ENCODE data around the gene PRKCH. TPM values are rescaled to one million over a fixed set of nuclear protein-coding genes. Genes with fewer than 3 reads are reported as not detected.

PRKCH gene
- total and polyA plus RNA-seq, 7 experiments from 2014 or later, result 191 to 359 (median 314) TPM

DNA sequence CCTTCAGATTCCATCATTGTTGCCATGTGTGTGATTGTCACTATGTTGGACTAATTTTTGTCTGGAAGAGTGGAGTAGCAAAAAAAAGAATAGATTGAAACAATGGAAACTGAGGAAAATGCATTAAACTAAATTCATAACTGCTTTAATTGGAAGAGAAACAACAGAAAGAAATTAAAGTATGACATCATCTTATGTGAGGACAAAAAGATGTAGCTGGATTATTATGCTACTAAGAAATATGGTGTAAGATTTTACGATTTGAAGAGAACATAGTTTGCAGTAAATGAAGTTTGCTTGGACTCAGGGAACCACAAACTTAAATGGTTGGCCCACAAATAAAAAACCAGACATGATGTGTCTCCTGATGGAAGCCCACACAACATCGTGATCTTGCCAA lies 76.8 kb downstream of the PRKCH start:
- peak overlapping the region; percentile 7 to 68 (median 52) for H3K4me3 Mint-ChIP-seq
- peaks cover 84 to 89% of the 10 kb centered on the region in 2 donors for H3K4me1 ChIP-seq (ENCODE audit: control insufficient read depth in 2 of 2, insufficient read depth in 2 of 2, low read length in 2 of 2)
- POLR2A ChIA-PET, result interaction anchor here (0.6 to 3.0 kb wide), 8 partner anchors 10 to 379 kb away, joined by 3 to 13 read pairs (median 4); partner anchors contain the start of gene PRKCH
- ATAC-seq, result no peak
- H3K27ac ChIP-seq (ENCODE audit: low read depth, low read length), result peak overlapping the region; percentile 53
- H3K4me3 ChIP-seq (ENCODE audit: low read length), result peak overlapping the region; percentile 1
- intact Hi-C loops (cut with micrococcal nuclease), result no loop called here
- peaks cover 0 to 47% (median 6%) of the 10 kb centered on the region in 5 donors for H3K36me3 Mint-ChIP-seq
- peaks cover 0 to 91% (median 71%) of the 10 kb centered on the region in 7 donors for H3K4me1 Mint-ChIP-seq
- H3K27me3 Mint-ChIP-seq, result no peaks in the 10 kb centered on the region
- H3K9me3 ChIP-seq (ENCODE audit: control insufficient read depth in 2 of 3, low read length in 3 of 3), result no peaks in the 10 kb centered on the region
- H3K36me3 ChIP-seq (ENCODE audit: control insufficient read depth in 2 of 3, insufficient read depth in 3 of 3, low read length in 3 of 3), result peaks cover 0 to 2% (median 0%) of the 10 kb centered on the region in 3 experiments
- no peak for DNase-seq
- no peaks in the 10 kb centered on the region for H3K27me3 ChIP-seq (ENCODE audit: control insufficient read depth in 2 of 2, insufficient read depth in 2 of 2, low read length in 2 of 2)
- H3K27ac Mint-ChIP-seq, result peak overlapping the region in 7 of 9 donors; percentile 44 to 94 (median 81)
- CTCF ChIA-PET, result interaction anchor here (0.6 kb wide), 1 partner anchor 404 kb away, joined by 3 read pairs; no protein-coding TSS in a partner anchor
- no peaks in the 10 kb centered on the region for H3K9me3 Mint-ChIP-seq

DNA sequence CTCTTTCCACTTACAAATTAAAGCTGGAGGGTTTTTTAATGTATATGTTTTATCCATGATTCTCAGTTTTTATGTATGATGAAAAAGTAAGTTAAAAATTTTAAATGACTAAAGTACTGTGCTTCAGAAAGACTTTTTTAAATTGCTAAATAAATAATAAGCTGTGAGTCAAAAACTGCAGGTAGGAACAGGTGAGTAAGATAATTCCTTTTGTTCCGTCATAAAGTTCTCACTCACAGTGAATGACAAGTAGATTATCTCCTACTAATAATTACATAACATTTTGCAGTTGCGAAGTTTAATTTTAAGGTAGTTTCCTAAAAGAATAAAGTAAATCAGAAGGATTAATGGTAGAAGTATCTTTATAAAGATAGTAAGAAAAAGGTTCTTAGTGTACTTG lies 78.0 kb downstream of the PRKCH start:
- intact Hi-C loops (cut with micrococcal nuclease), result loop anchor here in 1 of 2 donors (1.0 kb wide), 1 partner anchor 8 kb away; no protein-coding TSS in a partner anchor
- H3K9me3 Mint-ChIP-seq, result no peaks in the 10 kb centered on the region
- Histone ChIP-seq H3K4me1 (ENCODE audit: control insufficient read depth in 2 of 2, insufficient read depth in 2 of 2, low read length in 2 of 2) (peaks cover 82 to 88% of the 10 kb centered on the region in 2 donors), H3K4me3 (ENCODE audit: low read length) (no peak overlapping the region), H3K27me3 (ENCODE audit: control insufficient read depth in 2 of 2, insufficient read depth in 2 of 2, low read length in 2 of 2) (no peaks in the 10 kb centered on the region), H3K9me3 (ENCODE audit: control insufficient read depth in 2 of 3, low read length in 3 of 3) (no peaks in the 10 kb centered on the region), H3K27ac (ENCODE audit: low read depth, low read length) (peak overlapping the region; percentile 29), H3K36me3 (ENCODE audit: control insufficient read depth in 2 of 3, insufficient read depth in 3 of 3, low read length in 3 of 3) (no peaks in the 10 kb centered on the region)
- peaks cover 0 to 39% (median 6%) of the 10 kb centered on the region in 5 donors for H3K36me3 Mint-ChIP-seq
- CTCF ChIA-PET, result no interaction called here
- POLR2A ChIA-PET, result interaction anchor here (0.8 to 3.0 kb wide), 9 partner anchors 11 to 65 kb away, joined by 3 to 13 read pairs (median 4); no protein-coding TSS in a partner anchor
- peaks cover 0 to 91% (median 73%) of the 10 kb centered on the region in 7 donors for H3K4me1 Mint-ChIP-seq
- peak overlapping the region in 6 of 10 donors; percentile 13 to 66 (median 46) for H3K4me3 Mint-ChIP-seq
- H3K27me3 Mint-ChIP-seq, result no peaks in the 10 kb centered on the region
- ATAC-seq (no peak), DNase-seq (no peak)
- peak overlapping the region in 7 of 9 donors; percentile 44 to 94 (median 83) for H3K27ac Mint-ChIP-seq

DNA sequence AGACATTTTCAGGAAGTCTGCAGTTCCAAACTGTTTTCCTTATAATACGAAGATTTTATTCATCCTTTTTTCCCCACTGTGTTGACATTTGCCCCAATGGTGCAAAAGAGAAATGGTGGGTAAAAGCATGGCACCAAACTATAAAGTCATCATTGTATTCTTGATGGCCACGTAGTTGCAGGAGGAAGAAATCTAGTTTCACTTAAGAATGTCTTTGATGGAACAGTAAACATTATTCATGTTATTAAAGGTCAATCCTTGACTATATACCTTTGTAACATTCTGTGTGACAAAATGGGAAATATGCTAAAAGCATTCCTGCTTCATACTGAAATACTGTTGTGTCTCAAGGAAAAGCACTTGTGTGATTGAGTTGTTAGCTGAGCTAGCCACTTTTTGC lies 80.1 kb downstream of the PRKCH start:
- H3K27ac Mint-ChIP-seq, result peak overlapping the region in 8 of 9 donors; percentile 44 to 90 (median 76)
- Histone ChIP-seq H3K4me1 (ENCODE audit: control insufficient read depth in 2 of 2, insufficient read depth in 2 of 2, low read length in 2 of 2) (peaks cover 84 to 88% of the 10 kb centered on the region in 2 donors), H3K4me3 (ENCODE audit: low read length) (no peak overlapping the region), H3K9me3 (ENCODE audit: control insufficient read depth in 2 of 3, low read length in 3 of 3) (no peaks in the 10 kb centered on the region), H3K36me3 (ENCODE audit: control insufficient read depth in 2 of 3, insufficient read depth in 3 of 3, low read length in 3 of 3) (no peaks in the 10 kb centered on the region), H3K27ac (ENCODE audit: low read depth, low read length) (peak overlapping the region; percentile 35), H3K27me3 (ENCODE audit: control insufficient read depth in 2 of 2, insufficient read depth in 2 of 2, low read length in 2 of 2) (no peaks in the 10 kb centered on the region)
- peaks cover 0 to 93% (median 70%) of the 10 kb centered on the region in 7 donors for H3K4me1 Mint-ChIP-seq
- H3K4me3 Mint-ChIP-seq, result peak overlapping the region in 9 of 10 donors; percentile 36 to 66 (median 49)
- H3K9me3 Mint-ChIP-seq, result no peaks in the 10 kb centered on the region
- H3K36me3 Mint-ChIP-seq, result peaks cover 0 to 32% (median 6%) of the 10 kb centered on the region in 5 donors
- ATAC-seq, result no peak
- CTCF ChIA-PET, result interaction anchor here (0.7 kb wide), 1 partner anchor 349 kb away, joined by 3 read pairs; no protein-coding TSS in a partner anchor
- intact Hi-C loops (cut with micrococcal nuclease), result loop anchor here in 1 of 2 donors (5.0 kb wide), 1 partner anchor 104 kb away; no protein-coding TSS in a partner anchor
- POLR2A ChIA-PET, result interaction anchor here (0.8 to 1.4 kb wide), 4 partner anchors 11 to 40 kb away, joined by 3 to 7 read pairs (median 4); no protein-coding TSS in a partner anchor
- H3K27me3 Mint-ChIP-seq, result no peaks in the 10 kb centered on the region
- no peak for DNase-seq

DNA sequence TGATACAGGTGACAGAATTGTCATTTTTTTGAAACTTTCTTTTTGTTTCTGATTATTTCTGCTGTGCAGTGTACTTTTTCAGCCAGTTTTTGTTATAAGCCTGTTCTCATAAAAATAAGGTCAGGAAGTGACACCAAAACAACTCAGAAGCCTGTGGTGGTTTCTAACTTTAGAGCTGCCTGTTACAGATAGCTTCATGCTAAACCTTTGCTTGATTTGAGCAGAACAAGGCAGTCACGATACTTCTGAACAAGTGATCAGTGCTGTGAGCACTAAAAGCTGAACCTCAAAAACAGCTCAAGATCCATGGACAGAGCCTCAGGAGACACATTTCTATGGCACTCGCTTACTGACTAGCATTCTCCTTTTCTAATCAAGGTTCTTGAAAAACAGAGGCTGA lies 82.0 kb downstream of the PRKCH start:
- H3K27ac Mint-ChIP-seq, result peak overlapping the region in 8 of 9 donors; percentile 76 to 96 (median 91)
- no peaks in the 10 kb centered on the region for H3K9me3 Mint-ChIP-seq
- Histone ChIP-seq H3K9me3 (ENCODE audit: control insufficient read depth in 2 of 3, low read length in 3 of 3) (no peaks in the 10 kb centered on the region), H3K27me3 (ENCODE audit: control insufficient read depth in 2 of 2, insufficient read depth in 2 of 2, low read length in 2 of 2) (no peaks in the 10 kb centered on the region), H3K4me3 (ENCODE audit: low read length) (peak overlapping the region; percentile 3), H3K36me3 (ENCODE audit: control insufficient read depth in 2 of 3, insufficient read depth in 3 of 3, low read length in 3 of 3) (no peaks in the 10 kb centered on the region), H3K4me1 (ENCODE audit: control insufficient read depth in 2 of 2, insufficient read depth in 2 of 2, low read length in 2 of 2) (peaks cover 84 to 88% of the 10 kb centered on the region in 2 donors), H3K27ac (ENCODE audit: low read depth, low read length) (peak overlapping the region; percentile 71)
- peaks cover 0 to 22% (median 6%) of the 10 kb centered on the region in 5 donors for H3K36me3 Mint-ChIP-seq
- H3K4me3 Mint-ChIP-seq, result peak overlapping the region; percentile 17 to 84 (median 76)
- POLR2A ChIA-PET, result interaction anchor here (0.7 to 1.9 kb wide), 21 partner anchors 9 to 296 kb away, joined by 3 to 16 read pairs (median 4); partner anchors contain the start of gene PRKCH
- CTCF ChIA-PET, result interaction anchor here (0.5 to 2.0 kb wide), 12 partner anchors 15 to 107 kb away, joined by 3 to 5 read pairs (median 4); no protein-coding TSS in a partner anchor
- peaks cover 0 to 93% (median 70%) of the 10 kb centered on the region in 7 donors for H3K4me1 Mint-ChIP-seq
- H3K27me3 Mint-ChIP-seq, result no peaks in the 10 kb centered on the region
- intact Hi-C loops (cut with micrococcal nuclease), result loop anchor here (1.0 to 5.0 kb wide), 10 partner anchors 13 to 106 kb away; partner anchors contain the start of gene PRKCH (in 1 of the 2)
- DNase-seq, result peak in 7 of 9 donors; percentile 52 to 79 (median 67)
- ATAC-seq, result peak; percentile 89

DNA sequence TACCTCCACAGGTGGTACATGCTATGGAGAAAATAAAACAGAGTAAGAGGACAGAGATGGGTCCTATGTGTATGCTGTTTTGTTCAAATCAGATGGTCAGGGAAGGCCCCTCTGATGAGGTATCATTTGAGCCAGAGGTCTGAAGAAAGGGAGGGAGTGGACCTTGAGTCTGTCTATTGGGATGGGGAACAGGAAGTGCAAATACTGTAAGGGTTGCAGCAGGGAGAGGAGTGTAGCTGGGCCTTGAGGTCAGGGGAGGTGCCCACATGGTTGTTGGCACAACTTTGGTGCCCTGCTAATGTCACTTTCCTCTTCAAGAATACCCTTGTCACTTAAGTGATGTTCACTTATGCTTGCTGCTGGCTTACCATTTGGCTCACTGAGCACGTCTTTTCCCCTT lies 83.3 kb downstream of the PRKCH start:
- H3K27ac Mint-ChIP-seq, result peak overlapping the region in 8 of 9 donors; percentile 75 to 95 (median 88)
- Histone ChIP-seq H3K27me3 (ENCODE audit: control insufficient read depth in 2 of 2, insufficient read depth in 2 of 2, low read length in 2 of 2) (no peaks in the 10 kb centered on the region), H3K27ac (ENCODE audit: low read depth, low read length) (peak overlapping the region; percentile 55), H3K4me1 (ENCODE audit: control insufficient read depth in 2 of 2, insufficient read depth in 2 of 2, low read length in 2 of 2) (peaks cover 79 to 87% of the 10 kb centered on the region in 2 donors), H3K9me3 (ENCODE audit: control insufficient read depth in 2 of 3, low read length in 3 of 3) (no peaks in the 10 kb centered on the region), H3K36me3 (ENCODE audit: control insufficient read depth in 2 of 3, insufficient read depth in 3 of 3, low read length in 3 of 3) (no peaks in the 10 kb centered on the region), H3K4me3 (ENCODE audit: low read length) (no peak overlapping the region)
- peaks cover 0 to 91% (median 76%) of the 10 kb centered on the region in 7 donors for H3K4me1 Mint-ChIP-seq
- peaks cover 0 to 27% (median 6%) of the 10 kb centered on the region in 5 donors for H3K36me3 Mint-ChIP-seq
- ChIA-PET POLR2A (interaction anchor here (0.9 to 1.6 kb wide), 6 partner anchors 8 to 72 kb away, joined by 3 to 6 read pairs (median 4); no protein-coding TSS in a partner anchor), CTCF (no interaction called here)
- intact Hi-C loops (cut with micrococcal nuclease), result loop anchor here in 1 of 2 donors (5.0 kb wide), 2 partner anchors 38 to 107 kb away; no protein-coding TSS in a partner anchor
- ATAC-seq (no peak), DNase-seq (no peak)
- no peaks in the 10 kb centered on the region for H3K9me3 Mint-ChIP-seq
- H3K27me3 Mint-ChIP-seq, result no peaks in the 10 kb centered on the region
- H3K4me3 Mint-ChIP-seq, result peak overlapping the region in 9 of 10 donors; percentile 18 to 80 (median 72)

DNA sequence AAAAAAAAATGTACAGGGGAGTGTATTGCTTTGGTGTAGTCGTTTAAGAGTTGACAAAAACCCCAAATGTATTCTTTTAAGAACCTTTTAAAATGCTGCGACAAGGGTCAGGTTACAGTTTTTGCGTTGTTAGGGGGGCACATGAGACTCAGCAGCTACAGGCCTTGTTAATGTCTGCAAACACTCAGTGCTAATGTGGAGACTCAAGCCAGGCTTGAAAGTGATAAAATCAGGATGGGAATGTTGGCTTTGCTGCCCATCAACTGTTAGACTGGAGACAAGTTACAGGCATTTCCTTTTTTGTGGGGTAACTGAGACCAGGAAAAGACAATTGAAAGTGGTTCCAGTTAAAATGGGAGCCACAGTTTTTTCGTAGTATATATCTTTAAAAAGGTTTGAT lies 84.8 kb downstream of the PRKCH start:
- H3K27ac Mint-ChIP-seq, result peak overlapping the region in 8 of 9 donors; percentile 70 to 95 (median 84)
- DNase-seq, result no peak
- no peaks in the 10 kb centered on the region for H3K27me3 ChIP-seq (ENCODE audit: control insufficient read depth in 2 of 2, insufficient read depth in 2 of 2, low read length in 2 of 2)
- no peaks in the 10 kb centered on the region for H3K27me3 Mint-ChIP-seq
- ChIA-PET CTCF (interaction anchor here (0.7 to 1.3 kb wide), 3 partner anchors 10 to 14 kb away, joined by 3 to 4 read pairs (median 3); no protein-coding TSS in a partner anchor), POLR2A (interaction anchor here (1.6 kb wide), 1 partner anchor 63 kb away, joined by 5 read pairs; no protein-coding TSS in a partner anchor)
- peaks cover 72 to 83% of the 10 kb centered on the region in 2 donors for H3K4me1 ChIP-seq (ENCODE audit: control insufficient read depth in 2 of 2, insufficient read depth in 2 of 2, low read length in 2 of 2)
- peak overlapping the region; percentile 41 to 80 (median 70) for H3K4me3 Mint-ChIP-seq
- peak overlapping the region; percentile 4 for H3K4me3 ChIP-seq (ENCODE audit: low read length)
- H3K4me1 Mint-ChIP-seq, result peaks cover 0 to 79% (median 63%) of the 10 kb centered on the region in 7 donors
- no peaks in the 10 kb centered on the region for H3K9me3 ChIP-seq (ENCODE audit: control insufficient read depth in 2 of 3, low read length in 3 of 3)
- intact Hi-C loops (cut with micrococcal nuclease), result loop anchor here (1.0 to 5.0 kb wide), 2 partner anchors 11 to 36 kb away; no protein-coding TSS in a partner anchor
- peaks cover 0 to 37% (median 11%) of the 10 kb centered on the region in 5 donors for H3K36me3 Mint-ChIP-seq
- peak overlapping the region; percentile 34 for H3K27ac ChIP-seq (ENCODE audit: low read depth, low read length)
- no peaks in the 10 kb centered on the region for H3K9me3 Mint-ChIP-seq
- peaks cover 0 to 6% (median 0%) of the 10 kb centered on the region in 3 experiments for H3K36me3 ChIP-seq (ENCODE audit: control insufficient read depth in 2 of 3, insufficient read depth in 3 of 3, low read length in 3 of 3)
- ATAC-seq, result no peak

All from naive thymus-derived CD4-positive, alpha-beta T cell (primary cell).